ENCODE measurements around the gene ALG14. TPM values are rescaled to one million over a fixed set of nuclear protein-coding genes. Genes with fewer than 3 reads are reported as not detected.

The ALG14 gene
- total RNA-seq, 1 experiment from 2014 or later: 13.0 TPM

DNA sequence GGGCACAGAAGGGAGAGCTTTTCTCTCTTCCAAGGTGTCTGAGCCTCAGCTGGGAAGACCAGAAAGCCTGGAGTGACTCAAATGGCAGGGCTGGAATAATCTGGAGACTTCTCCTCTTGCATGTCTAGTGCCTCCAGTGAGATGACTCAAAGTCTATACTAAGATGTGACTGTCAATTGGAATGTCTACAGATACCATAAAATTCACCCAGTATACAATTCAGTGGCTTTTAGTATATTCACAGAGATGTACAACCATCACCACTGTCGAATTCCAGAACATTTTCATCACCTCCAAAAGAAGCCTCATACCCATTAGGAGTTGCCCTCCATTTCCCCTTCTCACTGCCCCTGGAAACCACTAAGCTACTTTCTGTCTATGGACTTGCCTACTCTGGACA is 97.9 kb downstream of the ALG14 start:
- no TSS peak for BruUV-seq (replicated peaks)
- Mint-ChIP-seq H3K4me1 (ENCODE audit: insufficient read depth, unreplicated experiment) (peaks cover 15% of the 10 kb centered on the region), H3K27me3 (ENCODE audit: insufficient read depth, unreplicated experiment) (no peaks in the 10 kb centered on the region), H3K36me3 (ENCODE audit: insufficient read depth, unreplicated experiment) (no peaks in the 10 kb centered on the region), H3K4me3 (ENCODE audit: unreplicated experiment) (no peak overlapping the region), H3K9me3 (ENCODE audit: unreplicated experiment) (no peaks in the 10 kb centered on the region), H3K27ac (ENCODE audit: low read depth, unreplicated experiment) (no peak overlapping the region)
- intact Hi-C loops (cut with micrococcal nuclease): loop anchor here (10.0 kb wide), 1 partner anchor 50 kb away; the partner anchor contains the start of gene CNN3
- ChIA-PET POLR2A (no interaction called here), CTCF (interaction anchor here (1.0 kb wide), 1 partner anchor 121 kb away, joined by 3 read pairs; no protein-coding TSS in a partner anchor)
- TF ChIP-seq, protein P1, sequence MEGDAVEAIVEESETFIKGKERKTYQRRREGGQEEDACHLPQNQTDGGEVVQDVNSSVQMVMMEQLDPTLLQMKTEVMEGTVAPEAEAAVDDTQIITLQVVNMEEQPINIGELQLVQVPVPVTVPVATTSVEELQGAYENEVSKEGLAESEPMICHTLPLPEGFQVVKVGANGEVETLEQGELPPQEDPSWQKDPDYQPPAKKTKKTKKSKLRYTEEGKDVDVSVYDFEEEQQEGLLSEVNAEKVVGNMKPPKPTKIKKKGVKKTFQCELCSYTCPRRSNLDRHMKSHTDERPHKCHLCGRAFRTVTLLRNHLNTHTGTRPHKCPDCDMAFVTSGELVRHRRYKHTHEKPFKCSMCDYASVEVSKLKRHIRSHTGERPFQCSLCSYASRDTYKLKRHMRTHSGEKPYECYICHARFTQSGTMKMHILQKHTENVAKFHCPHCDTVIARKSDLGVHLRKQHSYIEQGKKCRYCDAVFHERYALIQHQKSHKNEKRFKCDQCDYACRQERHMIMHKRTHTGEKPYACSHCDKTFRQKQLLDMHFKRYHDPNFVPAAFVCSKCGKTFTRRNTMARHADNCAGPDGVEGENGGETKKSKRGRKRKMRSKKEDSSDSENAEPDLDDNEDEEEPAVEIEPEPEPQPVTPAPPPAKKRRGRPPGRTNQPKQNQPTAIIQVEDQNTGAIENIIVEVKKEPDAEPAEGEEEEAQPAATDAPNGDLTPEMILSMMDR (IDR thresholded peaks at IDR 0.05; ENCODE audit: unreplicated experiment): no peak
- DNase-seq (ENCODE audit: unreplicated experiment): peak; percentile 29

DNA sequence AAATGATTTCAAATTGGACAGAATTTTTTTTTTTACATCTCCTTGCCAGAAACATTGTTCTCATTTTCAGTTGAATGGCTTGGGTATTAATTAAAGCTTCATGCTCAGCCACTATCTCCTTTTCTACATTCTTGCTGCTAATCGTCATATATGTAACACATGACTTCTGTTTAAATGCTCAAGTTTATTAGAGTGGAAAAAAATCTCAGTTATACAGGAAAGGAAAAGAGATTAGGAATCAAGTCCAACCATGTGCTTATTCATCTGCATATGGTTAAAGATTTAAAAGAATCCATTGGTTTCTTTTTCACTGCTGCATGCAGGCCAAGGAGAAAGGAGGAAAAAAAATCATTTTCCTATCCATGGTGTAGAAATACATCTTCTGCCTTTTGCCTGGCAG is 98.5 kb downstream of the ALG14 start:
- Mint-ChIP-seq H3K27me3 (ENCODE audit: insufficient read depth, unreplicated experiment) (no peaks in the 10 kb centered on the region), H3K27ac (ENCODE audit: low read depth, unreplicated experiment) (no peak overlapping the region), H3K4me3 (ENCODE audit: unreplicated experiment) (no peak overlapping the region), H3K4me1 (ENCODE audit: insufficient read depth, unreplicated experiment) (peaks cover 15% of the 10 kb centered on the region), H3K36me3 (ENCODE audit: insufficient read depth, unreplicated experiment) (no peaks in the 10 kb centered on the region), H3K9me3 (ENCODE audit: unreplicated experiment) (no peaks in the 10 kb centered on the region)
- CTCF ChIA-PET: interaction anchor here (1.0 to 1.3 kb wide), 2 partner anchors 12 to 120 kb away, joined by 3 read pairs; no protein-coding TSS in a partner anchor
- POLR2A ChIA-PET: no interaction called here
- DNase-seq (ENCODE audit: unreplicated experiment): no peak
- no TSS peak for BruUV-seq (replicated peaks)
- TF ChIP-seq, protein P1 (IDR thresholded peaks at IDR 0.05; ENCODE audit: unreplicated experiment): no peak
- intact Hi-C loops (cut with micrococcal nuclease): loop anchor here (10.0 kb wide), 1 partner anchor 49 kb away; the partner anchor contains the start of gene CNN3

DNA sequence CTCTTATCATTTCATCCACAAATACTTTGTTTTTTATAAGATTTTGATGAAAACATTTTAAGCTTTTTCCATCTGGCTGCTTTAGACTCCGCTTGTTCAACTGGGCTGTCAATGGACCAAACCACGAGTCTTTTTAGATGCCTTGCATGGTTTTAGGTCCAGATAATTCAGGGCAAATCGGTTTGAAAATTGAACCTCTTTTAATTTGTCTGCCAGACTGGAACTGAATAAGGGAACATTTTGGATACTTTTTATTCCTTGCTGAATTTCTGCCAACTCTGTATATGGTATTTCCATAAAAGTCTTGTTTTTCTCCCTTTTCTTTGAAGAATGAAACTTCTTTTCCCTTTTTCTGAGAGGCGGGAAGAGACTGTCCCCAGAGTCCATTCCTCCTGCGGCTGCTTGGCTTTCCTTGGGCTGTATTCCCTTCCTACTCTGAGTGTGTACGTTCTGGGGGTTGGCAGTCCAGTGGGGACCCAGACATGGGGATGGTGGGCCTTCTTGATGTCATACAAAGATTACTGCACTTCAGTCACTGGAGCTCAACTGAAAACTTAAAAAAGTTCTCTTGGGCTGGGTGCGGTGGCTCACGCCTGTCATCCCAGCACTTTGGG is 99.3 kb downstream of the ALG14 start:
- ChIA-PET CTCF (interaction anchor here (1.3 kb wide), 1 partner anchor 12 kb away, joined by 3 read pairs; no protein-coding TSS in a partner anchor), POLR2A (no interaction called here)
- no peaks in the 10 kb centered on the region for H3K9me3 Mint-ChIP-seq (ENCODE audit: unreplicated experiment)
- H3K27me3 Mint-ChIP-seq (ENCODE audit: insufficient read depth, unreplicated experiment): no peaks in the 10 kb centered on the region
- H3K36me3 Mint-ChIP-seq (ENCODE audit: insufficient read depth, unreplicated experiment): no peaks in the 10 kb centered on the region
- no peak overlapping the region for H3K4me3 Mint-ChIP-seq (ENCODE audit: unreplicated experiment)
- TF ChIP-seq, protein P1 (IDR thresholded peaks at IDR 0.05; ENCODE audit: unreplicated experiment): no peak
- no peak overlapping the region for H3K27ac Mint-ChIP-seq (ENCODE audit: low read depth, unreplicated experiment)
- DNase-seq (ENCODE audit: unreplicated experiment): no peak
- intact Hi-C loops (cut with micrococcal nuclease): loop anchor here (10.0 kb wide), 1 partner anchor 49 kb away; the partner anchor contains the start of gene CNN3
- H3K4me1 Mint-ChIP-seq (ENCODE audit: insufficient read depth, unreplicated experiment): peaks cover 15% of the 10 kb centered on the region
- no TSS peak for BruUV-seq (replicated peaks)

DNA sequence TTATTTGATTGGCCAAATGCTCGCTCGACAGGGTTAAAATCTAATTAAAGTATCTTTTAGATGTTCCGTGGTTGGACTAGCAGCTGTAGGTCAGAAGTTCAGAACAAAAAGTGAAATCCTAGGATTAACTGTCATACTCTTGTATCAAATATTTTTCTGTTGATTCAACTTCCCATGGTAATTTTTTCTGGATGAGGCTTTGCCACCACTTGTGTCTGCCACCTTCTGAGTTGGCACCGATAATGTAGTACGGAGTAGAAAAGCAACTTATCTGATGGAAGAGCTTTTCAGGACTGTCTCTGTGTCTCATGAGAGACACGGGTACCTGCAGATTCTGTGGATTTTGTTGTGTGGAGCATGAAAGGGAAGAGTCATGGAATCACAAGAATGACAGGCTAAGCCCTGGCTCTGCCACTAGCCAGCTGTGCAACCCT is 101.2 kb downstream of the ALG14 start:
- H3K36me3 Mint-ChIP-seq (ENCODE audit: insufficient read depth, unreplicated experiment): no peaks in the 10 kb centered on the region
- TF ChIP-seq, protein P1 (IDR thresholded peaks at IDR 0.05; ENCODE audit: unreplicated experiment): no peak
- H3K27ac Mint-ChIP-seq (ENCODE audit: low read depth, unreplicated experiment): peak overlapping the region; percentile 10
- intact Hi-C loops (cut with micrococcal nuclease): loop anchor here (10.0 kb wide), 1 partner anchor 47 kb away; the partner anchor contains the start of gene CNN3
- no peaks in the 10 kb centered on the region for H3K27me3 Mint-ChIP-seq (ENCODE audit: insufficient read depth, unreplicated experiment)
- H3K4me3 Mint-ChIP-seq (ENCODE audit: unreplicated experiment): no peak overlapping the region
- ChIA-PET POLR2A (interaction anchor here (0.6 kb wide), 1 partner anchor 444 kb away, joined by 3 read pairs; no protein-coding TSS in a partner anchor), CTCF (no interaction called here)
- peaks cover 15% of the 10 kb centered on the region for H3K4me1 Mint-ChIP-seq (ENCODE audit: insufficient read depth, unreplicated experiment)
- DNase-seq (ENCODE audit: unreplicated experiment): peak; percentile 39
- no peaks in the 10 kb centered on the region for H3K9me3 Mint-ChIP-seq (ENCODE audit: unreplicated experiment)
- no TSS peak for BruUV-seq (replicated peaks)
